CD8-positive, alpha-beta memory T cell (primary cell): ENCODE results near the gene CPT1A. TPM values are rescaled to one million over a fixed set of nuclear protein-coding genes. Genes with fewer than 3 reads are reported as not detected.
A peak's percentile ranks its signal among the peaks of the same experiment; 100 is the strongest.

Experiments used
- CTCF ChIA-PET: fragments of 350-600 bp; sonication (Branson Sonifier 250); formaldehyde crosslinking; loops from one replicate; lab custom pipeline; 2021; ENCODE audit warnings: antibody characterized with exemption; lab: Charles Lee
- POLR2A ChIA-PET: fragments of 350-600 bp; sonication (Branson Sonifier 250); formaldehyde crosslinking; loops from one replicate; lab custom pipeline; 2021; ENCODE audit warnings: antibody characterized with exemption; lab: Charles Lee
- DNase-seq, 5 donors: peaks; one replicate each; pipeline versions ENCODE4 v3.0.0 to v3.0.0-alpha.2; 2020 to 2022; ENCODE audit warnings: mixed read lengths in 1 of 5
- H3K27ac ChIP-seq: one replicate; pipeline ENCODE4 v1.7.0; 2013; ENCODE audit warnings: low read depth, mild to moderate bottlenecking, low read length, moderate library complexity
- H3K27me3 ChIP-seq: 2 replicates; pipeline ENCODE4 v1.7.0; 2013; ENCODE audit warnings: low read length, mild to moderate bottlenecking; ENCODE audit not compliant: insufficient read depth, poor library complexity, severe bottlenecking
- H3K36me3 ChIP-seq: 2 replicates; pipeline ENCODE4 v1.7.0; 2013; ENCODE audit warnings: mild to moderate bottlenecking, low read length, moderate library complexity; ENCODE audit not compliant: insufficient read depth
- H3K4me1 ChIP-seq: 2 replicates; pipeline ENCODE4 v1.7.0; 2013; ENCODE audit warnings: mild to moderate bottlenecking, low read length, moderate library complexity; ENCODE audit not compliant: insufficient read depth
- H3K4me3 ChIP-seq: 2 replicates; pipeline ENCODE4 v1.7.0; 2013; ENCODE audit warnings: mild to moderate bottlenecking, low read length
- H3K9me3 ChIP-seq: 2 replicates; pipeline ENCODE4 v1.7.0; 2013; ENCODE audit warnings: mild to moderate bottlenecking, low read length
- H3K27ac Mint-ChIP-seq, 8 donors: one replicate each; pipeline ENCODE4 v1.8.0; 2020 to 2021; ENCODE audit warnings: mixed read lengths in 8 of 8, mild to moderate bottlenecking in 6 of 8, inconsistent platforms in 3 of 8, moderate library complexity in 3 of 8
- H3K27me3 Mint-ChIP-seq, 2 donors: one replicate each; pipeline ENCODE4 v1.8.0; 2020 to 2021; ENCODE audit warnings: mixed read lengths in 2 of 2, mild to moderate bottlenecking in 1 of 2, moderate library complexity in 1 of 2
- H3K36me3 Mint-ChIP-seq, 3 donors: one replicate each; pipeline ENCODE4 v1.8.0; 2020 to 2021; ENCODE audit warnings: mixed read lengths in 3 of 3, inconsistent platforms in 1 of 3, mild to moderate bottlenecking in 1 of 3
- H3K4me1 Mint-ChIP-seq, 3 donors: one replicate each; pipeline ENCODE4 v1.8.0; 2020 to 2021; ENCODE audit warnings: mixed read lengths in 3 of 3, inconsistent platforms in 1 of 3, mild to moderate bottlenecking in 1 of 3
- H3K4me3 Mint-ChIP-seq, 7 donors: one replicate each; pipeline ENCODE4 v1.8.0; 2020 to 2021; ENCODE audit warnings: mixed read lengths in 7 of 7, mild to moderate bottlenecking in 6 of 7, moderate library complexity in 4 of 7, inconsistent platforms in 2 of 7
- H3K9me3 Mint-ChIP-seq, 5 donors: one replicate each; pipeline ENCODE4 v1.8.0; 2020 to 2022; ENCODE audit warnings: mixed read lengths in 5 of 5, mild to moderate bottlenecking in 3 of 5, moderate library complexity in 2 of 5, inconsistent platforms in 1 of 5
- polyA plus RNA-seq: library from polyadenylated mRNA; unstranded; fragments of 300-500 nt; fragmentation: Illumina TruSeq; gene quantifications from one replicate; pipeline ENCODE4 v1.2.3, GENCODE V29; 2021
- total RNA-seq, 2 experiments: library from RNA; stranded (reverse); gene quantifications; one replicate each; pipeline ENCODE4 v1.2.3, GENCODE V29; 2021

The CPT1A gene
- total and polyA plus RNA-seq, 3 experiments from 2014 or later = 9.8 to 27.4 (median 25.6) TPM

DNA sequence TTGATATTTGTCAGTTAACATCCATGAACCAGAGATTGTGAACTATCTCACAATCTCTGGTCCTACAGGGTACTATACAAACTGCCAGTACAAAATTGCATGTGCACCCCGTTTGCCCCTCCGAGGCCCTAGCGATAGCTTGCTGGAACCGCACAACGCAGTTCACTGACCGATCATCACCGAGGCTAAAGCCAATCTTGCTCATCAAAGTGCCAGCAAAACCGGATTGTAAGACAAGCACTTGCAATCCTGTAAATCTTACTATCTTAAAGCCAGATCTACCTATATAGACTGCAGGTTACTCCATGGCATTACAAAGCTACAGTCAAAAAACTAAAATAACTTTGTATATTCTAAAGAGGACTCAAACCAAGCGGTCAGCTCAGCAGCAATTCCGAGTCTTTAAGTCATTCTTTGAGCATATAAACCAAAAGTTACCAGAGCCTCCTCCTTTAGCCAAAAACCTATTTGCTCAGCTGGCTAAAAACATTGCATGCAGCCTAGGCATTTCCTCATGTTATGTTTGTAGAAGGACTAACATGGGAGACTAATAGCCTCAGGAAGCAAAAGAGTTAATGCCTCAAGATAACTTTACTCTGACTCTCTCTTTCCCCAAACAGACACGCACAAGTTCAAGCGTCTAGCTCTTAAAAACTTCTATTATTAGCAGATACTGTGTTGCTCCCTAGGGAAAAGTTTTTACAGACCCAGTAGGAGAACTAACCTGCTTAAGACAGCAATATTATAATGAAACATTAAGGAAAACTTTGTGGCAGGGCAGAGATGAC is 30.7 kb upstream of the CPT1A start:
- Mint-ChIP-seq H3K9me3 (no peaks in the 10 kb centered on the region), H3K4me1 (peaks cover 8 to 24% (median 12%) of the 10 kb centered on the region in 3 donors), H3K27me3 (peaks cover 7 to 38% of the 10 kb centered on the region in 2 donors), H3K27ac (no peak overlapping the region), H3K4me3 (no peak overlapping the region), H3K36me3 (peaks cover 0 to 6% (median 0%) of the 10 kb centered on the region in 3 donors)
- H3K36me3 ChIP-seq = no peaks in the 10 kb centered on the region
- POLR2A ChIA-PET = no interaction called here
- H3K4me3 ChIP-seq = no peak overlapping the region
- CTCF ChIA-PET = interaction anchor here (0.9 kb wide), 1 partner anchor 29 kb away, joined by 3 read pairs; no protein-coding TSS in a partner anchor
- no peak overlapping the region for H3K27ac ChIP-seq
- peaks cover 11% of the 10 kb centered on the region for H3K4me1 ChIP-seq
- no peaks in the 10 kb centered on the region for H3K9me3 ChIP-seq
- no peak for DNase-seq
- H3K27me3 ChIP-seq = peaks cover 7% of the 10 kb centered on the region

DNA sequence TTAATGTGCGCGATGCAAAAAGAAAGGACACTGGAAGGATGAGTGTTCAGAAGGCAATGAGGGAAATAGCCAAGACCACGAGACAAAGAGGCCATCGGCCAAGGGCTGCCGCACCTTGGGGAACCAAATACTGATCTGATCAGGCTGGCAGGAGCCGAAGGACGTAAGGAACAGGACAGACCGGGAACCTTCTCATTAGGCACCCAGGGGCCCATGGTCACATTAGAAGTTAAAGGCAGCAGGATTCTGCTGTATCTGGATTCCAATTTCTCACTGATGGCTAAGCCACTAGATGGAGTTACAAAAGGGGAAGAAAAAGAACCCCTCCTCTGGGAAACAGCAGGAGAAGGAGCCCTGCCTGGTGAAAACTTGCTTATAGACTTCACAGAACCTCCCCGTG is 28.8 kb upstream of the CPT1A start:
- Histone ChIP-seq H3K9me3 (no peaks in the 10 kb centered on the region), H3K27ac (no peak overlapping the region), H3K36me3 (no peaks in the 10 kb centered on the region), H3K4me3 (no peak overlapping the region), H3K4me1 (peaks cover 11% of the 10 kb centered on the region), H3K27me3 (peaks cover 7% of the 10 kb centered on the region)
- POLR2A ChIA-PET = no interaction called here
- no peak for DNase-seq
- Mint-ChIP-seq H3K27me3 (peaks cover 7 to 38% of the 10 kb centered on the region in 2 donors), H3K36me3 (peaks cover 0 to 10% (median 0%) of the 10 kb centered on the region in 3 donors), H3K4me3 (peak overlapping the region in 6 of 7 donors; percentile 68 to 89 (median 80)), H3K27ac (no peak overlapping the region), H3K9me3 (no peaks in the 10 kb centered on the region), H3K4me1 (peaks cover 8 to 24% (median 12%) of the 10 kb centered on the region in 3 donors)
- CTCF ChIA-PET = interaction anchor here (1.0 kb wide), 1 partner anchor 8 kb away, joined by 3 read pairs; no protein-coding TSS in a partner anchor

DNA sequence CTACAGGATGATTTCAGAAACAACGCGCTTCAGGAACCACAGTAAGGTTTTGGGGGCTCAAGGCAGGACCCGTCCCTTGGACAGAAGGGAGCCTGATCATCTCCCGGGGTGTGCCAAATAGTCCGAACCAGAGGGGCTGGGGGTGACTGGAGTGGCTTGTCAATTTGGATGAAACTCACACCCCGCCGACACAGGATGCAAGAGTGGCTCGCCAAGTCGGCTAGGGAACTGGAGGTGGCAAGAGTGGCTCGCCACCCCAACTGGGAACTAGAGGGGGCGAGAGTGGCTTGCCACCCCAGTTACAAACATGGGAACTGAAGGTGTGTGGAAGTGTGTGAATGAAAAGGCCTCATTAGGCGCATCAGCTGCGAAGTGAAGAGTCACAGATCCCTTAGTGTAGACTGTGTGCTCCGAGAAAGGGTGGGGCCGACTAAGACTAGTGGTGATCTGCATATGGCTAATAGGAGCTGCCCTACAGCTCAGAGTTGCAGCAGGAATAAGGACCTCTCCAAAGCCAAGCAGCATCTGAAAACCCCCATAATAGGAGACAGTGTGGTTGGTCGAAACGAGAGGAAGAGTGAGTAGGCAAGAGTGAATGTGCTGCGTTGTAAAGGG is 26.6 kb upstream of the CPT1A start:
- DNase-seq = no peak
- peaks cover 8 to 22% (median 12%) of the 10 kb centered on the region in 3 donors for H3K4me1 Mint-ChIP-seq
- Histone ChIP-seq H3K4me1 (peaks cover 11% of the 10 kb centered on the region), H3K27me3 (peaks cover 7% of the 10 kb centered on the region), H3K9me3 (no peaks in the 10 kb centered on the region), H3K36me3 (no peaks in the 10 kb centered on the region), H3K27ac (no peak overlapping the region), H3K4me3 (no peak overlapping the region)
- peak overlapping the region in 2 of 8 donors; percentile 6 to 90 for H3K27ac Mint-ChIP-seq
- peaks cover 0 to 5% (median 3%) of the 10 kb centered on the region in 5 donors for H3K9me3 Mint-ChIP-seq
- peaks cover 8 to 40% of the 10 kb centered on the region in 2 donors for H3K27me3 Mint-ChIP-seq
- ChIA-PET CTCF (interaction anchor here (1.1 kb wide), 1 partner anchor 12 kb away, joined by 3 read pairs; no protein-coding TSS in a partner anchor), POLR2A (no interaction called here)
- peak overlapping the region in 2 of 7 donors; percentile 3 to 20 for H3K4me3 Mint-ChIP-seq
- peaks cover 0 to 11% (median 3%) of the 10 kb centered on the region in 3 donors for H3K36me3 Mint-ChIP-seq

DNA sequence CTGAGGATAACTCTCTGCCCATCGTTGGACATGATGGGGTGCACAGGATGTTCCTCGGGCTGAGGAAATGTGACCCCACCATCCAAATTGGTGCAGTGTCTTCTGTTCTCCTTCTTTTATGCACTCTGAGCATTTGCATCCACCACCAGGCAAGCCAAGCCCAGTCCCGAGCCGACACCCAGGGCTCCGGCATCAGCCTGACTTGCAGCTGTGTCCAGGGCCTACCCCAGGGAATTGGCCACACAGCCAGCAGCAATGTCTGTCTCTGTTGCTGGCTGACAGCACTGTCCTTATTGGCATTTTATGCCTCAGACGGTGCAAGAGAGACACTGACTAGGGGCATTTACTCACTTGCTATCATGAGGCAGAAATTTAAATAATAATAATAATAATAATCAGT is 25.4 kb upstream of the CPT1A start:
- CTCF ChIA-PET = no interaction called here
- H3K27me3 ChIP-seq = peaks cover 7% of the 10 kb centered on the region
- no peaks in the 10 kb centered on the region for H3K9me3 ChIP-seq
- H3K36me3 ChIP-seq = no peaks in the 10 kb centered on the region
- no peak overlapping the region for H3K27ac ChIP-seq
- H3K4me1 ChIP-seq = peaks cover 11% of the 10 kb centered on the region
- Mint-ChIP-seq H3K4me3 (no peak overlapping the region), H3K27me3 (peaks cover 8 to 38% of the 10 kb centered on the region in 2 donors), H3K4me1 (peaks cover 8 to 22% (median 12%) of the 10 kb centered on the region in 3 donors), H3K27ac (no peak overlapping the region), H3K36me3 (peaks cover 0 to 13% (median 7%) of the 10 kb centered on the region in 3 donors), H3K9me3 (peaks cover 0 to 7% (median 5%) of the 10 kb centered on the region in 5 donors)
- no peak overlapping the region for H3K4me3 ChIP-seq
- DNase-seq = no peak
- POLR2A ChIA-PET = no interaction called here

DNA sequence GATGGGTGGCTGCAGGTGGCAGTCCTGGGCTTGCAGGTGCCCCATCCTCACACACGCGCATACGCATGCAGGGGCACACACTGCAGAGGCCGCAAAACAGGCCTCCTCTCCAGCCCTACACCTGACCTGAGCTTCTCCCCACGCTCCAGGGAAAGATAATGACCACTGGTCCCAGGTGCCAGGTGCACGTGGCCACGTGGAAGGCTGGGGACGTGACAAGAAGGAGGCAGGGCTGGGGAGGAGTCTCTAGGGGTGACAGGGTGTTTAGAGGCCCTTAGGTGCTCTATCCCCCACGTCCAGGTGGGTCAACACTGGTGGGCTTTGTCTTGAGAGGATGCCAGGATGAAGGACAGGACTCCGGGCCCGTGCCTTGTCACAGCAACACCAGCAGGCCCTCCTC is 23.5 kb upstream of the CPT1A start:
- Mint-ChIP-seq H3K4me3 (no peak overlapping the region), H3K27ac (no peak overlapping the region), H3K27me3 (peaks cover 9 to 24% of the 10 kb centered on the region in 2 donors), H3K36me3 (peaks cover 0 to 13% (median 7%) of the 10 kb centered on the region in 3 donors), H3K4me1 (peaks cover 8 to 18% (median 9%) of the 10 kb centered on the region in 3 donors), H3K9me3 (peaks cover 0 to 7% (median 5%) of the 10 kb centered on the region in 5 donors)
- no peak for DNase-seq
- ChIA-PET POLR2A (no interaction called here), CTCF (no interaction called here)
- Histone ChIP-seq H3K4me3 (no peak overlapping the region), H3K27ac (no peak overlapping the region), H3K9me3 (no peaks in the 10 kb centered on the region), H3K4me1 (peaks cover 11% of the 10 kb centered on the region), H3K27me3 (peaks cover 7% of the 10 kb centered on the region), H3K36me3 (no peaks in the 10 kb centered on the region)

DNA sequence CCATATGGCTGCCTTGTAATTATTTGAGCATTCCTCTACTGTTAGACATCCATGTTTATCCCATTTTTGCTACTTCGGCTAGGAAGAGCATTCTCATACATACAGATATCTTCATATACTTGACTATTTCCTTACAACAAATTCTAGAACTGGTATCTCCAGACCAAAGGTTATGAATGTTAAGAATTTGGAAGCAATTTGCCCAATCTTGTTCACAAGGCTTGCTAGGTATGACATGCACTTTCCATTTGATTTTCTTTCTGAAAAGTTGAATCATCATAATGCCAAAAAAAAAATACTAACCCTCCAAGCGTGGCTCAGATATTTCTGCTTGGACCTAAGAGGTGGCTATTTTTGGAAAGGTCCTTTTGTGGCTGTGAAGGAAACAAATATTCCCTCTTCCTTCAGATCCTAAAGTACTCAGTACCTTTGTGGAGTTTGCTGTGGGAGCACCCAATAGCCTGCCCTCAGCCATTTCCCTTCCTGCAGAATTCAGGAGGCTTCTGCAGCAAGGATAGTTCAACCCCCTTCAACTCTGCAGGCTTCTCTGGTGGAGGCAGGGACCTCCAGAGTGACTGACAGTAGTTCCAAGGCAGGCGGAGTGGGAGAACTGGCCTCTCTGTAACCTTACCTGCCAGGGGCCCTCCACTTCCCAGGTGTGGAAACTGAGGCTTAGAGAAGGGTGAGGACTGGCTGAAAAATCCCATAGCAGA is 22.0 kb upstream of the CPT1A start:
- peaks cover 0 to 12% (median 10%) of the 10 kb centered on the region in 3 donors for H3K36me3 Mint-ChIP-seq
- H3K27ac ChIP-seq = no peak overlapping the region
- H3K9me3 Mint-ChIP-seq = peaks cover 0 to 7% (median 5%) of the 10 kb centered on the region in 5 donors
- no peaks in the 10 kb centered on the region for H3K27me3 ChIP-seq
- ChIA-PET CTCF (interaction anchor here (0.8 kb wide), 1 partner anchor 20 kb away, joined by 3 read pairs; no protein-coding TSS in a partner anchor), POLR2A (no interaction called here)
- no peaks in the 10 kb centered on the region for H3K36me3 ChIP-seq
- no peak for DNase-seq
- peaks cover 8 to 14% of the 10 kb centered on the region in 2 donors for H3K27me3 Mint-ChIP-seq
- no peak overlapping the region for H3K4me3 ChIP-seq
- H3K4me1 ChIP-seq = no peaks in the 10 kb centered on the region
- no peaks in the 10 kb centered on the region for H3K9me3 ChIP-seq
- H3K4me1 Mint-ChIP-seq = peaks cover 0 to 3% (median 0%) of the 10 kb centered on the region in 3 donors
- no peak overlapping the region for H3K4me3 Mint-ChIP-seq
- H3K27ac Mint-ChIP-seq = no peak overlapping the region

DNA sequence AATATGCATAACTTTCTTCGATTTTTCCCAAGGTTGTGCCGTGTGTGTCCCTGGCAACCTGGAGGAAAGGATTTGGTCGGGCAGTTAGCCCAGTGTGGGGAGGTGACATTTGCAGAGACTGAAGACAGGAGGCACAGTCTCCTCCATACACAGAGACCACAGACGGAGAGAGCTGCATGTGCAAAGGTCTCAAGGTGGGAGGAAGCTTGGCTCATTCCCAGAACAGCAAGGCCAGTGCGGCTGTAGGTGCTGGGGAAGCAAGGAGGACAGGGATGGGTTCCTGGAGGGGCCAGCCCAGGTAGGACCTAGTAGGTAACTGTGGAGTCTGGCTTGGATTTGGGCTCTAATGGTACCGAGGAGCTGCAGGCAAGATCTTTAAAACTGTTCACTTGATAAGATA is 20.7 kb upstream of the CPT1A start:
- POLR2A ChIA-PET = no interaction called here
- H3K27me3 Mint-ChIP-seq = peaks cover 6 to 12% of the 10 kb centered on the region in 2 donors
- peaks cover 0 to 7% (median 5%) of the 10 kb centered on the region in 5 donors for H3K9me3 Mint-ChIP-seq
- no peaks in the 10 kb centered on the region for H3K27me3 ChIP-seq
- no peak overlapping the region for H3K4me3 ChIP-seq
- no peaks in the 10 kb centered on the region for H3K36me3 ChIP-seq
- H3K27ac ChIP-seq = no peak overlapping the region
- DNase-seq = no peak
- H3K36me3 Mint-ChIP-seq = peaks cover 0 to 12% (median 8%) of the 10 kb centered on the region in 3 donors
- CTCF ChIA-PET = no interaction called here
- H3K27ac Mint-ChIP-seq = no peak overlapping the region
- H3K4me1 ChIP-seq = no peaks in the 10 kb centered on the region
- H3K4me1 Mint-ChIP-seq = no peaks in the 10 kb centered on the region
- no peak overlapping the region for H3K4me3 Mint-ChIP-seq
- H3K9me3 ChIP-seq = no peaks in the 10 kb centered on the region
